Activated CD4-positive, alpha-beta T cell treated with anti-CD3 and anti-CD28 coated beads for 1 hour (primary cell): ENCODE results near the gene UBASH3B.

Source experiments
- DNase-seq: peaks from one replicate; pipeline ENCODE4 v3.0.0-alpha.2; 2020

UBASH3B gene

GRCh38 chr11:122793515-122793914, 138.0 kb downstream of the UBASH3B start:
- DNase-seq: no peak

DNA sequence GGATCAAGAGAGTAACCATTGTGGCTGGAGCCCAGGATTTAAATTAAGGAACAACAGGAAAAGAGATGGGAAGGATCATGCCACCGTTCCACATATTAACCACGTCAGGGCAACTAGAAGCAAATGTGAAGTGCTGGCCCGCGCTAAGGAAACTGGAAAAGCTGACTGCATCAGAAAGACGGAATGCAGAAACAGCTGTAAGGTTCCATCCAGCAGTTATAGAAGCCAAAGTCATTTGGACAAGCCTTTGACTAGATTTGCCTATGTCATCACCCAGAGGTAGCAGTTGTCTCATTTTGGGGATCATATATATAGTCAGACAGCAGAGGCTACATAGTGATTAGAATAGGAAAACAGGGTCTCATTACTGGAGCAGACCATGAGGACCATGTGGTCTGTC, 139.8 kb downstream of the UBASH3B start:
- DNase-seq: no peak

DNA sequence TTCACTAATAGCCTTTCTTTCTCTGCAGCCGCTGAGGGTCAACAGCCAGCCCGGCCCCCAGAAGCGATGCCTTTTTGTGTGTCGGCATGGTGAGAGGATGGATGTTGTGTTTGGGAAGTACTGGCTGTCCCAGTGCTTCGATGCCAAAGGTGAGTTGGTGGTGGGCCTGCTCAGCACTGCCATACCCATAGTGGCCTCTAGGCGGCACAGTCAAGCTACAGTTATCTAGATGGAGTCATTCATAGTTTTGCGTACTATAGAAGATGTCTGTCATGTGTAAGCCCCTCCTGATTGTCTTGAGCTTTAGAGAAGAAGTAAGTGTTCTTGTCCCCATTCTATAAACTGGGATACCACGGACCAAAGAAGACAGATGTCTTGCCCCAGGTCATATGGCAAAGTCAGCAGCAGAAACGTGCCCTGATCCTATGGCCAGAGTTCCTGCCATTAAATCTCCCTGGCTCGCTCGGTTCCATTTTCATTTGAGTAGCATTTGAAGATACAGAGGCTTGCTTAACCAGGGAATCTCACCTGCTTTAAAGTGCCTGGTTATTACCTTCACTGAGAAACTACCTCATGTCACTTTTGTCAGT, 140.7 kb downstream of the UBASH3B start:
- DNase-seq: peak; percentile 37

DNA sequence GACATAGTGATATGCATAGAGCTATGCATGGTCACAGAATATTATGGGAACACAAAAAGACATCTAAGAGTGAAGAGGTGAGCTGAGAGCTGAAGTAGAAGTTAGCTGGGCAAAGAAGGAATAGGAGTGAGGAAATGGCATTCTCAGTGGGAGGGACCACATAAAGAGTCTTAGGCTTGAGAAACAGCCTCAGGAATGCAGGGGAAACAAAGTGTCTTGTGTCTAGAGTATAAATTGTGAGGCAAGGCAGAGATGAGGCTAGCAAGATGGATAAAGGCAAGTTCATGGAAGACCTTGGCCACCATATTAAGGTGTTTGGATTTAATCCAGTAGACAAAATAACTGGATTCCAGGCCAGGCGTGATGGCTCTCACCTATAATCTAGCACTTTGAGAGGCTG, 142.1 kb downstream of the UBASH3B start:
- DNase-seq: no peak

DNA sequence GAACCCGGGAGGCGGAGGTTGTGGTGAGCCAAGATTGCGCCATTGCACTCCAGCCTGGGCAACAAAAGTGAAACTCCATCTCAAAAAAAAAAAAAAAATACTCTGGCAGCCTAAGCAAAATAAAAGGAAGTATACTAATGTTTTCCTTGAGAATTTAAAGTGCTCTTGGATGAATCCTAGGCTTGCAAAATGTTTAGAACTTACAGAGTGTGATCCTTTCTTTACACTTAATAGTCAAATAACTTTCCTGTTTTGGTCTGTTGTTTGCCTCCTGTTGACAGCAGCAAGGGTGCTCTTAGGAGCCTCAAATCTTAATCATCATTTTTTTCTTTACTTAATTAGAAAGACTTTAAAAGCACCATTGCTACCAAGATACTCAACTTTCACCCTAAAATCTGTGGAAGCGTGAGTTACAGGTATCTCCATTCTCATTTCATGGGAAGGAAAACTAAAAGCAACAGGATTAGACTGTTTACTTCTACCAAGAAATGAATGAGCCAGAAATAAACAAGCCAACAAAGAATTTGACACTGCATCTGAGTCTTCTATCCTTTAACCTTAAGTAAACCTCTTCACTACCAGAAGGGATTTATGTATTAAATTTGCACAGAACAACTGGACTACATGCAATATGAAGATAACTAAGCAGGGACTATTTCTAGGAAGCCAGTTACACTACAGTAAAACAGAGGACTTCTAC, 144.0 kb downstream of the UBASH3B start:
- DNase-seq: no peak

- DNase-seq: no peak
Observed at GRCh38 chr11:122802876-122803275, 147.4 kb downstream of the UBASH3B start.

- no peak for DNase-seq
Observed at GRCh38 chr11:122803306-122803705, 147.8 kb downstream of the UBASH3B start.

GRCh38 chr11:122803716-122804115, 148.2 kb downstream of the UBASH3B start:
- DNase-seq: no peak

GRCh38 chr11:122804161-122804560, 148.6 kb downstream of the UBASH3B start:
- no peak for DNase-seq

DNA sequence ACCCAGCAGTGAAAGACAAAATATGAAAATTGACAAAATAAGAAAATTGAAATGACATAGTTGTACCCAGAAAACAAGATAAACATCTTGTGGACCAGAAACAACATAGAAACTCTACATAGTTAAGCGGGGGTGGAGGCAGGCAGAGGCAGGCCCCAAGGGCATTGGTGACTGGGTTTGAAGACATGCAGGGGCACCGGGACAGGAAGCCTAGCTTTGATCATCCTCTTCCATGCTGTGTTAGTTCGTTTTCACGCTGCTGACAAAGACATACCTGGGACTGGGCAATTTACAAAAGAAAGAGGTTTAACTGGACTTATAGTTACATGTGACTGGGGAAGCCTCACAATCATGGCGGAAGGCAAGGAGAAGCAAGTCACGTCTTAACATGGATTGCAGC, 149.3 kb downstream of the UBASH3B start:
- DNase-seq: no peak

DNA sequence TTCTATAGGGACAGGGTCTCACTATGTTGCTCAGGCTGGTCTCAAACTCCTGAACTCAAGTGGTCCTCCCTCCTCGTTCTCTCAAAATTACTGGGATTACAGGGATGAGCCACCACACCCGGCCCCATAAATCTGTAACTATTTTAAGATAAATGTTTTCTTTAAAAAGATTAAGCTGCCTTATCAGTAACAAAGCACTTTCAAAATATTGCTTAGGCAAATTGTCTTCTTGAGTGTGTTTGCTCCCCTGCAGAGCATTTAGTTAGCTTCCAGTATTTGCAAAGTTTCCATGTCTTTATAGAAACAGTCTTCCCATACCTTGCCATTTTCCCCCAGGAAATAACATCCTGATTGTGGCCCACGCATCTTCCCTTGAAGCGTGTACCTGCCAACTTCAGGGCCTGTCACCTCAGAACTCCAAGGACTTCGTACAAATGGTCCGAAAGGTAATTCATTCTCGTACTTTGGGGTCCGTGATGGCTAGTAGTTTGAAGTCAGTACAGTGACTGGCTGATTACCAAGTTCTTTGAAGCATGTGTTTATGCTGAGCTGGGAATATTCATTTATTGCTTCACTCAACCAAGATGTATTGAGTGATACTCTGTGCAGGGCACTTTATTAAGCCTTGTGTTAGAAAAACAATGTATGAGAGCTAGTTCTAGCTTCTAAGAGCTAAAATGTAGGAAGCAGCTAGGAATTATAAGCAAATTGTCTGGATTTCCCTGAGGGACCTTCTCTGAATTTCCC, 152.4 kb downstream of the UBASH3B start:
- no peak for DNase-seq

- DNase-seq: no peak
Observed at GRCh38 chr11:122808478-122808869, 153.0 kb downstream of the UBASH3B start.

GRCh38 chr11:122809866-122810265, 154.3 kb downstream of the UBASH3B start:
- no peak for DNase-seq

DNA sequence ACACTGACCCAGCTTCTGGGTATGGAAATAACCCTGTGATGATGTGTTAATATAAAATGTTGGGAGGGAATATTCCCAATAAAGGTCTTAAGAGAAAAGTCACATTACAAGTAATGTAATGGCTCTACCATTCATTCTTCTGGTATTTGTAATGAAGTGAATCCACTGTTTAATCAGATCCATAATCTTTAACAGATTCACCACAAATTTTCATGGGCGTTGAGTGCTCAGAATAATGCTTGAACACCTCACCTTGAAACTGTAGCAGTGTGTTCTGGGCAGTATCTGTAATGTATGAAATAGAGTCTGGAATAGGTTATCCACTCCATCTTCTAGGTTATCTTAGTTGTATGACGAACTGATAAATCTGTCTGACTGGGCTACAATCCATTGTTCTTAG, 156.2 kb downstream of the UBASH3B start:
- DNase-seq: no peak

GRCh38 chr11:122812638-122813037, 157.1 kb downstream of the UBASH3B start:
- DNase-seq: no peak

DNA sequence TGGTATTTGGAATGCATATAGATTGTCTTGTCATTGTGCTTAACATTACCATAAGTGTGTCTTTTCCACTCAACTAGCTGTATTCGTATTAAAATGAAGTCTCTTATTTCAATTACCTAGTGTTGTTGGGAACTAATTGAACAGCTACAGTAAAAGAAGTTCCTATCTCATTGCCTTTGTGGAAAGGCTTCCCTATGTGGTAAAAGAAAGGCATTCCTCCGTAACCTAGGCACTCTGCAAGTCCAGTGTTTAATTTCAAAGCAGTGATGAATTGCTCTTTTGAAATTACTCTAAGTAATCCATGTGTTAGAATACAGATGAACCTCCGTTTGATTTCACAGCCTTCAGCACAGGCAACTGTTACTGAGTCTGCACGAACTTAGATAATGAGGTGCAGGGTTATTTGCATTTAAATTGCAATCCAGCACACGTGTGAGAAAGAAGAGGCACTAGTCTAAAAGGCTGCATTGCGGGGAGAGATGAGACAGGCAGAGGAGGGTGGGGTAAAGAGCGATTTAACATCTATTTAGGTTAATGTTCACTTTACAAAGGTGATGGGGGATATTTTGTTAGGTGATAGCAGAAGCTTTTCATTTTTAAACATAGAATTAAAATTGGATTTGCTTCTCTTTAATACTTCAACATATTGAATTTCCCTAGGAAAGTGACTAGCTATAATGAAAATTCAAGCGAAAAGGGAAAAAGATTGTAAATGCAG, 157.8 kb downstream of the UBASH3B start:
- no peak for DNase-seq

GRCh38 chr11:122813894-122814270, 158.4 kb downstream of the UBASH3B start:
- DNase-seq: no peak

DNA sequence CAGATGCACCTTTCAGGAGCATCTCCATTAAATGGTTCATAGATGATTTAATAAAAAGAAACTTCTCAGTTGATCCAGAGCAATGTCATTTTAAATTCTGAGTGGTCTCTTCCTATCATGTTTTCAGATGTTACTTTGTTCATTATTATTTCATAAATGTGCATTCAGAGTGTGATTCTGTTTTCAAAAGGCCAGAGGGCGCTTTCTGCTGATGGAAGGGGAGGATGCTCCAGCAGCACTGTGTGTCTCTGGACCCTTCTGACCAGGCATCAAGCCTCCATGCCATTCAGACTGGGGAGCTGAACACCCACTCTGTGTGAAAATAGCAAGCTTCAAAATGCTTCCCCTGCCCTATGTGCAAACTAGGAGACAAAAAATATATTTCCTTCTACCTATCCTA, 158.9 kb downstream of the UBASH3B start:
- DNase-seq: no peak

GRCh38 chr11:122815900-122816299, 160.4 kb downstream of the UBASH3B start:
- DNase-seq: no peak

DNA sequence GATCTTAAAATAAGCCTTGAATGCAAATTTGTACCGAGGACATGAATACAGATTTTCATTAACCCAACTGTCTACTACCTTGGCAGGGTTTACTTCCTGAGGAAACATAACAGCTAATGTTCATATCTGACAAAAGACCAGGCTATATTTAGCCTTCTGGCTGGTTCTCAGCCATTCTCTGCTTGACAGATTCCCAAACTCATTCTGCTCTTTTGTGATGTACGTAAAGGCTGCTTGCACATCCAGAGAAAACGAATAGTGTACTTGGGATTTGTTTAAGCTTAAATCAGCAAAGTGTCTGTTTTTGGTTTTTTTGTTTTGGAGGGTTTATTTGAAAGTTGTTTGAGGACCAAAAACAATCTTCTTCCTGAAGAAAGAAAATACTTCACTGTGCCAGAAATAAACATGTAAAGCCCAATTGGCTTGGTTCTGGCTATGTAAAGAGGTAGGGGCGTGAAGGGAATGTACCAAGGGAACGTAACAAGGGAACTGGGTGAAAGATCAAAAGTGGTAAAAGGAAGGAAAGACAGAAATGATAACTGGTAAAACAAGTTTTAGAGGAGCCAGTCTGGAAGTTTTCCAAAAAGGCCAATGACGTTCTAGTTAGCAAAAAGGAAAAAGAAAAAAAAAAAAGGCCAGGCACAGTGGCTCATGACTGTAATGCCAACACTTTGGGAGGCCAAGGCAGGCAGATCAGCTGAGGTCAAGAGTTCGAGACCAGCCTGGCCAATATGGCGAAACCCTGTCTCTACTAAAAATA, 161.4 kb downstream of the UBASH3B start:
- DNase-seq: no peak

- no peak for DNase-seq
Observed at GRCh38 chr11:122820158-122820557, 164.6 kb downstream of the UBASH3B start.

DNA sequence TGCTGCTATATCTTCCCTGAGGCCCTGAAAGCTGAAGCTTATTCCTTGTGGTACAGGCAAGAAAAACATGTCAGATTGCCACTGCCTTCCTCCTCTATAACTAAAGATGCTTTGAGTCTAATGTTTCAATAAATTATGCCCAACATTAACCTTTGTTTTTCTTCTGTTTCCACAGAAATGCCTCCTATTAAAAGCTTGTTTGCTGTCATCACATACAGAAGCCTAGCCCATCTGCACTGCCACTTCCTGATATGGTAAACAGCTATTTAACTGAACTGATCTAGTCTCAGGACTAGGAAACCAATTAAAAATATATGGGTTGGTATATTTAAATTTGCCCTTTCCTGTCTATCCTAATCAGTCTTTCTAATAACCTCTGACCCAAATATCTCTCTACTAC, 165.6 kb downstream of the UBASH3B start:
- no peak for DNase-seq

- no peak for DNase-seq
Observed at GRCh38 chr11:122822241-122822640, 166.7 kb downstream of the UBASH3B start.
